HK-2 (cell line): ENCODE measurements around the gene MPPED1.

Experiments used
- DNase-seq: peaks from one replicate; pipeline ENCODE4 v3.0.0-alpha.2; 2018; ENCODE audit not compliant: unreplicated experiment

Gene MPPED1

GRCh38 chr22:43411040-43411868 lies 560 bp upstream of the MPPED1 start:
- no peak for DNase-seq

- no peak for DNase-seq
Observed at GRCh38 chr22:43412808-43413795, 1.3 kb downstream of the MPPED1 start.

- DNase-seq = no peak
Observed at GRCh38 chr22:43413826-43414225, 2.0 kb downstream of the MPPED1 start.

- no peak for DNase-seq
Observed at GRCh38 chr22:43415681-43416080, 3.9 kb downstream of the MPPED1 start.

GRCh38 chr22:43417555-43417954 lies 5.7 kb downstream of the MPPED1 start:
- DNase-seq = no peak

GRCh38 chr22:43418079-43418825 lies 6.4 kb downstream of the MPPED1 start:
- DNase-seq = no peak

GRCh38 chr22:43419371-43420080 lies 7.7 kb downstream of the MPPED1 start:
- no peak for DNase-seq

- no peak for DNase-seq
Observed at GRCh38 chr22:43421046-43421665, 9.3 kb downstream of the MPPED1 start.

- DNase-seq = no peak
Observed at GRCh38 chr22:43421914-43422615, 10.3 kb downstream of the MPPED1 start.

- DNase-seq = no peak
Observed at GRCh38 chr22:43423046-43423445, 11.2 kb downstream of the MPPED1 start.

GRCh38 chr22:43424201-43424600 lies 12.4 kb downstream of the MPPED1 start:
- no peak for DNase-seq

- DNase-seq = no peak
Observed at GRCh38 chr22:43424666-43425630, 13.1 kb downstream of the MPPED1 start.

- no peak for DNase-seq
Observed at GRCh38 chr22:43425976-43426785, 14.4 kb downstream of the MPPED1 start.

- no peak for DNase-seq
Observed at GRCh38 chr22:43426816-43427215, 15.0 kb downstream of the MPPED1 start.

GRCh38 chr22:43427296-43428004 lies 15.6 kb downstream of the MPPED1 start:
- no peak for DNase-seq

- DNase-seq = no peak
Observed at GRCh38 chr22:43428005-43428485, 16.2 kb downstream of the MPPED1 start.

GRCh38 chr22:43428521-43428920 lies 16.7 kb downstream of the MPPED1 start:
- DNase-seq = no peak
